Activated CD8-positive, alpha-beta T cell treated with anti-CD3 and anti-CD28 coated beads, Interleukin-2, amount 10 ng/mL, durations not matched to agents 7 days and 5 days (primary cell): ENCODE measurements around the gene ZBTB11. TPM values are rescaled to one million over a fixed set of nuclear protein-coding genes. Genes with fewer than 3 reads are reported as not detected.
"Not testable (repeated sequence)": the region's sequence is repeated elsewhere in the genome, so short reads cannot be mapped to it uniquely, and the experiment has no call there.

Source experiments
- ATAC-seq: fragments of 150-1000 bp; cut with Tn5 transposase; one replicate; pipeline ENCODE4 v1.10.0; 2021; ENCODE audit warnings: moderate library complexity
- CTCF ChIA-PET: fragments of 350-600 bp; sonication (Branson Sonifier 250); formaldehyde crosslinking; loops from one replicate; lab custom pipeline; 2021; ENCODE audit warnings: antibody characterized with exemption; lab: Charles Lee
- POLR2A ChIA-PET: fragments of 350-600 bp; sonication (Branson Sonifier 250); formaldehyde crosslinking; loops from one replicate; lab custom pipeline; 2021; ENCODE audit warnings: antibody characterized with exemption; lab: Charles Lee
- DNase-seq: peaks from one replicate; pipeline ENCODE4 v3.0.0-alpha.2; 2020
- H3K27ac Mint-ChIP-seq: one replicate; pipeline ENCODE4 v1.8.0; 2021; ENCODE audit warnings: mild to moderate bottlenecking, mixed read lengths
- H3K27me3 Mint-ChIP-seq: one replicate; pipeline ENCODE4 v1.8.0; 2021; ENCODE audit warnings: low read depth, mixed read lengths
- H3K36me3 Mint-ChIP-seq: one replicate; pipeline ENCODE4 v1.8.0; 2021; ENCODE audit warnings: low read depth, mixed read lengths
- H3K4me1 Mint-ChIP-seq: one replicate; pipeline ENCODE4 v1.8.0; 2021; ENCODE audit warnings: low read depth, mixed read lengths
- H3K4me3 Mint-ChIP-seq: one replicate; pipeline ENCODE4 v1.8.0; 2021; ENCODE audit warnings: mild to moderate bottlenecking, mixed read lengths
- H3K9me3 Mint-ChIP-seq: one replicate; pipeline ENCODE4 v1.8.0; 2022; ENCODE audit warnings: mixed read lengths; ENCODE audit not compliant: insufficient read depth
- total RNA-seq, 2 experiments: library from RNA; stranded (reverse); gene quantifications; one replicate each; pipeline ENCODE4 v1.2.3, GENCODE V29; 2021

ZBTB11 gene
- total RNA-seq, 2 experiments from 2014 or later, result 30.7 to 33.6 TPM

- POLR2A ChIA-PET, ATAC-seq, CTCF ChIA-PET, H3K4me3 Mint-ChIP-seq, DNase-seq, H3K4me1 Mint-ChIP-seq, H3K9me3 Mint-ChIP-seq, H3K36me3 Mint-ChIP-seq, H3K27ac Mint-ChIP-seq, H3K27me3 Mint-ChIP-seq: not testable (repeated sequence)
Measured at GRCh38 chr3:101613014-101613413, 63.9 kb downstream of the ZBTB11 start.

- H3K27me3 Mint-ChIP-seq, result no peaks in the 10 kb centered on the region
- DNase-seq, result no peak
- CTCF ChIA-PET, result no interaction called here
- no peaks in the 10 kb centered on the region for H3K4me1 Mint-ChIP-seq
- H3K36me3 Mint-ChIP-seq, result no peaks in the 10 kb centered on the region
- POLR2A ChIA-PET, result no interaction called here
- H3K4me3 Mint-ChIP-seq, result no peak overlapping the region
- no peak overlapping the region for H3K27ac Mint-ChIP-seq
- ATAC-seq, result no peak
- no peaks in the 10 kb centered on the region for H3K9me3 Mint-ChIP-seq
Measured at GRCh38 chr3:101611023-101611422, 65.9 kb downstream of the ZBTB11 start.

GRCh38 chr3:101605398-101605797 lies 71.5 kb downstream of the ZBTB11 start:
- CTCF ChIA-PET, H3K36me3 Mint-ChIP-seq, H3K27me3 Mint-ChIP-seq, H3K9me3 Mint-ChIP-seq, POLR2A ChIA-PET, H3K27ac Mint-ChIP-seq, DNase-seq, H3K4me1 Mint-ChIP-seq, H3K4me3 Mint-ChIP-seq, ATAC-seq: not testable (repeated sequence)

GRCh38 chr3:101603184-101603583 lies 73.7 kb downstream of the ZBTB11 start:
- H3K27ac Mint-ChIP-seq, result no peak overlapping the region

DNA sequence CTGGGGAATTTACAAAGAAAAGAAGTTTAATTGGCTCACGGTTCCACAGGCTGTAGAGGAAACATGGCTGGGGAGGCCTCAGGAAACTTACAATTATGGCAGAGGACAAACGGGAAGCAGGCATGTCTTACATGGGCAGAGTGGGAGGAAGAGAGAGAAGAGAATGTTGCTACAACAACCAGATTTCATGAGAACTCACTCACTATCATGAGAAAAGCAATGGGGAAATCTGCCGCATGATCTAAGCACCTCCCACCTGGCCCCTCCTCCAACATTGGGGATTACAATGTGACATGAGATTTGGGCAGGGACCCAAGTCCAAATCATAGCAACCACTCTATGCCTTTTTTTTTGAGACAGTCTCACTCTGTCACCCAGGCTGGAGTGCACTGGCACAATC lies 74.2 kb downstream of the ZBTB11 start:
- H3K36me3 Mint-ChIP-seq, result peaks cover 14% of the 10 kb centered on the region

More at GRCh38 chr3:101603184-101603583, 73.7 kb downstream of the ZBTB11 start:
- H3K27me3 Mint-ChIP-seq, result no peaks in the 10 kb centered on the region
- no peak for DNase-seq
- ChIA-PET CTCF (no interaction called here), POLR2A (no interaction called here)
- H3K9me3 Mint-ChIP-seq, result no peaks in the 10 kb centered on the region
- no peak for ATAC-seq
- no peak overlapping the region for H3K4me3 Mint-ChIP-seq
- no peaks in the 10 kb centered on the region for H3K4me1 Mint-ChIP-seq
- peaks cover 14% of the 10 kb centered on the region for H3K36me3 Mint-ChIP-seq

More for the DNA sequence above, 74.2 kb downstream of the ZBTB11 start:
- no peaks in the 10 kb centered on the region for H3K9me3 Mint-ChIP-seq
- no peak overlapping the region for H3K27ac Mint-ChIP-seq
- H3K27me3 Mint-ChIP-seq, result no peaks in the 10 kb centered on the region
- ChIA-PET POLR2A (no interaction called here), CTCF (no interaction called here)
- no peak for DNase-seq
- H3K4me1 Mint-ChIP-seq, result no peaks in the 10 kb centered on the region
- H3K4me3 Mint-ChIP-seq, result no peak overlapping the region
- no peak for ATAC-seq

Other genes with a start within 250 kb of the ZBTB11 start
- 10 to 100 TPM; 20.6 to 20.9 TPM for gene SENP7, start 163.9 kb downstream of the ZBTB11 start, total RNA-seq
- gene TRMT10C, start 115.3 kb downstream of the ZBTB11 start, total RNA-seq, result 10 to 100 TPM; 25.0 to 26.8 TPM
- 100 to 1,000 TPM; 180 to 181 TPM for gene PCNP, start 103.0 kb downstream of the ZBTB11 start, total RNA-seq
- gene RPL24, start 9.6 kb upstream of the ZBTB11 start, total RNA-seq, result 100 to 1,000 TPM; 948 to 978 TPM
- 10 to 100 TPM; 23.3 to 26.2 TPM for gene CEP97, start 47.5 kb upstream of the ZBTB11 start, total RNA-seq
- 10 to 100 TPM; 25.7 to 29.5 TPM for gene NXPE3, start 102.1 kb upstream of the ZBTB11 start, total RNA-seq
- 10 to 100 TPM; 45.3 to 48.1 TPM for gene NFKBIZ, start 172.4 kb upstream of the ZBTB11 start, total RNA-seq